IMR-90 (cell line): ENCODE results near the gene KCNAB1.
A peak's percentile ranks its signal among the peaks of the same experiment; 100 is the strongest.

Experiments
- MAZ ChIP-seq: IDR thresholded peaks from 2 replicates; pipeline ENCODE4 v1.6.1; 2012; ENCODE audit warnings: low read depth, mild to moderate bottlenecking, low read length, improper control_type of control experiment, moderate library complexity, borderline replicate concordance
- USF2 ChIP-seq: fragments of 150-350 bp; IDR thresholded peaks from 2 replicates; pipeline ENCODE4 v1.6.1; 2017; ENCODE audit warnings: mild to moderate bottlenecking, antibody characterized with exemption, low read length, low read depth
- TF ChIP-seq, protein P1 (sequence below): conservative IDR thresholded peaks from 2 replicates; pipeline ENCODE4 v1.5.1; 2012; ENCODE audit warnings: mild to moderate bottlenecking, low read depth, low read length, improper control_type of control experiment

DNA sequence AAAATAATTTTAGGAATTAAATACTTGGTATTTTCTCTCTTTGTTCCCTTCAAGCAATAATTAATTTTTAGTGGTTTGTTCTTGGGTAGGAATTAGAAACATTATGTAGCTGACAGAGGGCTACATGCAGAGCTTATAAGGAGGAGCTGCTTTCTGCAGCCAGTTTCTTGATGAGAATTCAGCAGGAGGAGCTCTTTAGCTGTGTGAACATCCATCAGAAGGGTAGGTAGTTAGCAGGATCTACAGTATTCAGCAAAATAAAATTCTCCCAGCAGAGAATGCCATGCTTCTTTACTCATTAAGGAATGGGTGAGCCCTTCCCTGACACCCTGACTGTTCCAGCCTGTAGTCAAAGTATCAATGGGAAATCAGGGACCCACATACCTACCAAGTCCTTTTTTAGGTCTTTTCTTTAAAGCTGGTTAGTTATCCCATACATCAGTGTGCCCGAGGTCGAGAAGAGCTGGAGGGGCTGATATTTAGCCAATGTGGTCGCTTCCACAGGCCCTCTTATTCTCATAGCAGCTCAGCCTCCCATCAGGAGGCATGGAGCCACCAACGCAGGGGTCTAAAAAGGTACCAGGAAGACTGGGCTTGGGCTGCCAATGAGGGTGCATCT is 54.0 kb downstream of the KCNAB1 start:
- TF ChIP-seq, protein P1, sequence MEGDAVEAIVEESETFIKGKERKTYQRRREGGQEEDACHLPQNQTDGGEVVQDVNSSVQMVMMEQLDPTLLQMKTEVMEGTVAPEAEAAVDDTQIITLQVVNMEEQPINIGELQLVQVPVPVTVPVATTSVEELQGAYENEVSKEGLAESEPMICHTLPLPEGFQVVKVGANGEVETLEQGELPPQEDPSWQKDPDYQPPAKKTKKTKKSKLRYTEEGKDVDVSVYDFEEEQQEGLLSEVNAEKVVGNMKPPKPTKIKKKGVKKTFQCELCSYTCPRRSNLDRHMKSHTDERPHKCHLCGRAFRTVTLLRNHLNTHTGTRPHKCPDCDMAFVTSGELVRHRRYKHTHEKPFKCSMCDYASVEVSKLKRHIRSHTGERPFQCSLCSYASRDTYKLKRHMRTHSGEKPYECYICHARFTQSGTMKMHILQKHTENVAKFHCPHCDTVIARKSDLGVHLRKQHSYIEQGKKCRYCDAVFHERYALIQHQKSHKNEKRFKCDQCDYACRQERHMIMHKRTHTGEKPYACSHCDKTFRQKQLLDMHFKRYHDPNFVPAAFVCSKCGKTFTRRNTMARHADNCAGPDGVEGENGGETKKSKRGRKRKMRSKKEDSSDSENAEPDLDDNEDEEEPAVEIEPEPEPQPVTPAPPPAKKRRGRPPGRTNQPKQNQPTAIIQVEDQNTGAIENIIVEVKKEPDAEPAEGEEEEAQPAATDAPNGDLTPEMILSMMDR = peak; percentile 64
- TF ChIP-seq MAZ (no peak), USF2 (no peak)
